Astrocyte (in vitro differentiated cells and primary cell): ENCODE measurements around the gene PDAP1. TPM values are rescaled to one million over a fixed set of nuclear protein-coding genes. Genes with fewer than 3 reads are reported as not detected.

Source experiments
- DNase-seq: peaks from one replicate; pipeline ENCODE4 v3.0.0-alpha.2; 2010; ENCODE audit warnings: low read depth
- FAIRE-seq: peaks from 2 replicates; lab custom pipeline; 2011; peaks lifted over from hg19 to GRCh38; lab: Jason Lieb, UNC
- H2AFZ ChIP-seq: 2 replicates; pipeline ENCODE4 v1.6.0; 2012; ENCODE audit warnings: low read depth, low read length, inconsistent platforms
- H3K27ac ChIP-seq: 2 replicates; pipeline ENCODE4 v1.5.1; 2011; ENCODE audit warnings: low read depth, low read length, inconsistent platforms
- H3K27me3 ChIP-seq: 2 replicates; pipeline ENCODE4 v1.6.0; 2011; ENCODE audit warnings: low read length, inconsistent platforms; ENCODE audit not compliant: insufficient read depth
- H3K36me3 ChIP-seq: 2 replicates; pipeline ENCODE4 v1.5.1; 2011; ENCODE audit warnings: low read length, inconsistent platforms; ENCODE audit not compliant: insufficient read depth
- H3K4me1 ChIP-seq: 2 replicates; pipeline ENCODE4 v1.5.1; 2011; ENCODE audit warnings: low read length, inconsistent platforms; ENCODE audit not compliant: insufficient read depth
- H3K4me2 ChIP-seq: 2 replicates; pipeline ENCODE4 v1.6.0; 2012; ENCODE audit warnings: low read length, inconsistent platforms
- H3K4me3 ChIP-seq: 2 replicates; pipeline ENCODE4 v1.5.1; 2011; ENCODE audit warnings: low read depth, mild to moderate bottlenecking, low read length, inconsistent platforms; ENCODE audit not compliant: insufficient read depth
- H3K79me2 ChIP-seq: 2 replicates; pipeline ENCODE4 v1.6.0; 2012; ENCODE audit warnings: mild to moderate bottlenecking, low read length, inconsistent platforms; ENCODE audit not compliant: insufficient read depth
- H3K9ac ChIP-seq: 2 replicates; pipeline ENCODE4 v1.6.0; 2012; ENCODE audit warnings: mild to moderate bottlenecking, low read length, inconsistent platforms
- H3K9me3 ChIP-seq: 2 replicates; pipeline ENCODE4 v1.5.1; 2012; ENCODE audit warnings: low read depth, mild to moderate bottlenecking, low read length, inconsistent platforms; ENCODE audit not compliant: insufficient read depth
- H4K20me1 ChIP-seq: 2 replicates; pipeline ENCODE4 v1.6.0; 2012; ENCODE audit warnings: low read length, inconsistent platforms; ENCODE audit not compliant: insufficient read depth
- H3K27ac Mint-ChIP-seq: one replicate; pipeline ENCODE4 v1.8.0; 2021; ENCODE audit warnings: mild to moderate bottlenecking, mixed read lengths; ENCODE audit not compliant: unreplicated experiment
- H3K27me3 Mint-ChIP-seq: one replicate; pipeline ENCODE4 v1.8.0; 2021; ENCODE audit warnings: low read depth, mixed read lengths; ENCODE audit not compliant: unreplicated experiment
- H3K36me3 Mint-ChIP-seq: one replicate; pipeline ENCODE4 v1.8.0; 2021; ENCODE audit warnings: low read depth, mixed read lengths; ENCODE audit not compliant: unreplicated experiment
- H3K4me1 Mint-ChIP-seq: one replicate; pipeline ENCODE4 v1.8.0; 2021; ENCODE audit warnings: low read depth, mixed read lengths; ENCODE audit not compliant: unreplicated experiment
- H3K4me3 Mint-ChIP-seq: one replicate; pipeline ENCODE4 v1.8.0; 2021; ENCODE audit warnings: mild to moderate bottlenecking, moderate library complexity, mixed read lengths; ENCODE audit not compliant: unreplicated experiment
- H3K9me3 Mint-ChIP-seq: one replicate; pipeline ENCODE4 v1.8.0; 2021; ENCODE audit warnings: mild to moderate bottlenecking, mixed read lengths; ENCODE audit not compliant: unreplicated experiment
- EZH2 ChIP-seq: IDR thresholded peaks from 2 replicates; pipeline ENCODE4 v1.6.1; 2012; ENCODE audit warnings: mild to moderate bottlenecking, low read length, inconsistent platforms; ENCODE audit not compliant: insufficient read depth
- total RNA-seq: library from RNA; stranded (reverse); gene quantifications from 2 replicates; pipeline ENCODE4 v1.2.1, GENCODE V29; 2021
- TF ChIP-seq, protein P1 (sequence below): IDR thresholded peaks from 2 replicates; pipeline ENCODE4 v1.5.1; 2011; ENCODE audit warnings: low read depth, mild to moderate bottlenecking, inconsistent platforms, low read length, moderate library complexity; ENCODE audit not compliant: insufficient read depth

PDAP1 gene
- total RNA-seq, 1 donor from 2014 or later, result 106 TPM

- Mint-ChIP-seq H3K27ac (peak overlapping the region; percentile 1), H3K9me3 (no peaks in the 10 kb centered on the region), H3K27me3 (no peaks in the 10 kb centered on the region), H3K4me3 (no peak overlapping the region), H3K36me3 (peaks cover 24% of the 10 kb centered on the region), H3K4me1 (no peaks in the 10 kb centered on the region)
- no peaks in the 10 kb centered on the region for H3K27me3 ChIP-seq
- peaks cover 21% of the 10 kb centered on the region for H3K79me2 ChIP-seq
- H2AFZ ChIP-seq, result no peak overlapping the region
- H3K27ac ChIP-seq, result no peak overlapping the region
- no peaks in the 10 kb centered on the region for H3K9me3 ChIP-seq
- peaks cover 35% of the 10 kb centered on the region for H3K36me3 ChIP-seq
- H3K4me3 ChIP-seq, result no peak overlapping the region
- H3K9ac ChIP-seq, result no peak overlapping the region
- peaks cover 33% of the 10 kb centered on the region for H4K20me1 ChIP-seq
- H3K4me1 ChIP-seq, result no peaks in the 10 kb centered on the region
- no peak for FAIRE-seq
- no peak overlapping the region for H3K4me2 ChIP-seq
- TF ChIP-seq EZH2, result no peak
- TF ChIP-seq, protein P1, sequence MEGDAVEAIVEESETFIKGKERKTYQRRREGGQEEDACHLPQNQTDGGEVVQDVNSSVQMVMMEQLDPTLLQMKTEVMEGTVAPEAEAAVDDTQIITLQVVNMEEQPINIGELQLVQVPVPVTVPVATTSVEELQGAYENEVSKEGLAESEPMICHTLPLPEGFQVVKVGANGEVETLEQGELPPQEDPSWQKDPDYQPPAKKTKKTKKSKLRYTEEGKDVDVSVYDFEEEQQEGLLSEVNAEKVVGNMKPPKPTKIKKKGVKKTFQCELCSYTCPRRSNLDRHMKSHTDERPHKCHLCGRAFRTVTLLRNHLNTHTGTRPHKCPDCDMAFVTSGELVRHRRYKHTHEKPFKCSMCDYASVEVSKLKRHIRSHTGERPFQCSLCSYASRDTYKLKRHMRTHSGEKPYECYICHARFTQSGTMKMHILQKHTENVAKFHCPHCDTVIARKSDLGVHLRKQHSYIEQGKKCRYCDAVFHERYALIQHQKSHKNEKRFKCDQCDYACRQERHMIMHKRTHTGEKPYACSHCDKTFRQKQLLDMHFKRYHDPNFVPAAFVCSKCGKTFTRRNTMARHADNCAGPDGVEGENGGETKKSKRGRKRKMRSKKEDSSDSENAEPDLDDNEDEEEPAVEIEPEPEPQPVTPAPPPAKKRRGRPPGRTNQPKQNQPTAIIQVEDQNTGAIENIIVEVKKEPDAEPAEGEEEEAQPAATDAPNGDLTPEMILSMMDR, result no peak
- no peak for DNase-seq
These were observed 13.8 kb upstream of the PDAP1 start for GRCh38 chr7:99422186-99422585.

GRCh38 chr7:99420986-99421385 lies 12.6 kb upstream of the PDAP1 start:
- no peak for TF ChIP-seq EZH2
- TF ChIP-seq, protein P1, result no peak

DNA sequence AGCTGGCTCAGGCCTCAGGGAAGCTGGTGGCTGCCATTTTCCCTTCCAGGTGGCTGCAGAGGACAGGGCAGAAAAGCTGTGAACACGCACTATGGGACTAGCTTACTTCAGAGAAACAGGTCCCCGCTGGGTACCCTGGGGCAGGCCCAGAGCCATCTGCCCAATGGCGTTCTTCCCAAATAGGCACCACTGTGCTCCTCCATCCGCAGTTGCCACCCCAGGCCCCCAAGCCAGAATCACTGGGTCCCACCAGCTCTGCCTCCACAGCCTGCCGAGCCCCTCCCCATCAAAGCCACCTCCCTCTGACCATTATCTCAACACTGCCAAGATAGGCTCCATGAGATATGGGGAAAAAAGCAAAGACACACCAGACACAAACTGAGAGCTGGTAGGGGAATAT lies 11.8 kb upstream of the PDAP1 start:
- H2AFZ ChIP-seq, result no peak overlapping the region
- H3K27ac ChIP-seq, result no peak overlapping the region
- Mint-ChIP-seq H3K36me3 (peaks cover 22% of the 10 kb centered on the region), H3K27ac (no peak overlapping the region), H3K4me3 (no peak overlapping the region), H3K27me3 (no peaks in the 10 kb centered on the region), H3K9me3 (no peaks in the 10 kb centered on the region), H3K4me1 (peaks cover under 1% of the 10 kb centered on the region)
- H3K9me3 ChIP-seq, result no peaks in the 10 kb centered on the region
- H3K9ac ChIP-seq, result no peak overlapping the region
- no peak overlapping the region for H3K4me3 ChIP-seq
- peaks cover 25% of the 10 kb centered on the region for H3K79me2 ChIP-seq
- FAIRE-seq (no peak), DNase-seq (no peak)
- no peaks in the 10 kb centered on the region for H3K4me1 ChIP-seq
- no peaks in the 10 kb centered on the region for H3K27me3 ChIP-seq
- peaks cover 45% of the 10 kb centered on the region for H4K20me1 ChIP-seq
- no peak for TF ChIP-seq EZH2
- TF ChIP-seq, protein P1, result no peak
- H3K4me2 ChIP-seq, result no peak overlapping the region
- H3K36me3 ChIP-seq, result peaks cover 42% of the 10 kb centered on the region

More at GRCh38 chr7:99420986-99421385, 12.6 kb upstream of the PDAP1 start:
- H3K4me1 ChIP-seq, result no peaks in the 10 kb centered on the region
- H3K36me3 ChIP-seq, result peaks cover 45% of the 10 kb centered on the region
- Mint-ChIP-seq H3K4me3 (no peak overlapping the region), H3K27me3 (no peaks in the 10 kb centered on the region), H3K27ac (no peak overlapping the region), H3K4me1 (no peaks in the 10 kb centered on the region), H3K36me3 (peaks cover 24% of the 10 kb centered on the region), H3K9me3 (no peaks in the 10 kb centered on the region)
- H3K9ac ChIP-seq, result no peak overlapping the region
- no peak overlapping the region for H2AFZ ChIP-seq
- no peak for DNase-seq
- H3K4me3 ChIP-seq, result no peak overlapping the region
- FAIRE-seq, result no peak
- peaks cover 43% of the 10 kb centered on the region for H4K20me1 ChIP-seq
- no peak overlapping the region for H3K27ac ChIP-seq
- no peak overlapping the region for H3K4me2 ChIP-seq
- H3K79me2 ChIP-seq, result peaks cover 23% of the 10 kb centered on the region
- no peaks in the 10 kb centered on the region for H3K27me3 ChIP-seq
- no peaks in the 10 kb centered on the region for H3K9me3 ChIP-seq
